Measurements from ENCODE around the gene MON1B.
"Not testable (repeated sequence)": the region's sequence is repeated elsewhere in the genome, so short reads cannot be mapped to it uniquely, and the experiment has no call there.

MON1B gene

GRCh38 chr16:77190478-77191258 lies at the start of gene MON1B:
Gene MON1B, plus strand, starts transcription at chr16:77191190. Its CDS starts 296 bp downstream, at chr16:77191486.
- Histone ChIP-seq H3K36me3 (ENCODE audit: control insufficient read depth in 5 of 5, insufficient read depth in 5 of 5, low read length in 5 of 5) (peaks cover 0 to 28% (median 25%) of the 10 kb centered on the region in 5 donors), H3K27me3 (ENCODE audit: control insufficient read depth in 5 of 5, insufficient read depth in 4 of 5, low read length in 5 of 5) (no peaks in the 10 kb centered on the region), H3K4me3 (ENCODE audit: low read depth in 1 of 5, low read length in 5 of 5) (peak within 1 kb of the TSS; percentile 95 to 99 (median 96)), H3K27ac (ENCODE audit: low read depth, low read length) (peak within 1 kb of the TSS; percentile 98), H3K4me1 (ENCODE audit: control insufficient read depth in 5 of 5, insufficient read depth in 5 of 5, low read length in 5 of 5) (peaks cover 0 to 28% (median 21%) of the 10 kb centered on the region in 5 donors), H3K9ac (ENCODE audit: low read length in 5 of 5) (peak within 1 kb of the TSS; percentile 56 to 91 (median 89)), H3K9me3 (ENCODE audit: control insufficient read depth in 5 of 5, low read length in 5 of 5) (no peaks in the 10 kb centered on the region)

- Histone ChIP-seq H3K9me3 (ENCODE audit: control insufficient read depth in 5 of 5, low read length in 5 of 5) (peaks cover 0 to 16% (median 4%) of the 10 kb centered on the region in 5 donors), H3K36me3 (ENCODE audit: control insufficient read depth in 5 of 5, insufficient read depth in 5 of 5, low read length in 5 of 5) (no peaks in the 10 kb centered on the region)
Measured at GRCh38 chr16:77143364-77143763, 47.6 kb upstream of the MON1B start.

GRCh38 chr16:77148121-77148520 lies 42.9 kb upstream of the MON1B start:
- Histone ChIP-seq H3K9ac (ENCODE audit: low read length in 5 of 5) (no peak overlapping the region), H3K9me3 (ENCODE audit: control insufficient read depth in 5 of 5, low read length in 5 of 5) (peaks cover 0 to 16% (median 4%) of the 10 kb centered on the region in 5 donors), H3K4me1 (ENCODE audit: control insufficient read depth in 5 of 5, insufficient read depth in 5 of 5, low read length in 5 of 5) (no peaks in the 10 kb centered on the region), H3K27ac (ENCODE audit: low read depth, low read length) (no peak overlapping the region), H3K4me3 (ENCODE audit: low read depth in 1 of 5, low read length in 5 of 5) (no peak overlapping the region), H3K27me3 (ENCODE audit: control insufficient read depth in 5 of 5, insufficient read depth in 4 of 5, low read length in 5 of 5) (peaks cover 0 to 3% (median 0%) of the 10 kb centered on the region in 5 donors), H3K36me3 (ENCODE audit: control insufficient read depth in 5 of 5, insufficient read depth in 5 of 5, low read length in 5 of 5) (no peaks in the 10 kb centered on the region)

More at GRCh38 chr16:77143364-77143763, 47.6 kb upstream of the MON1B start:
- H3K27ac ChIP-seq (ENCODE audit: low read depth, low read length), result no peak overlapping the region
- H3K4me3 ChIP-seq (ENCODE audit: low read depth in 1 of 5, low read length in 5 of 5), result no peak overlapping the region
- no peaks in the 10 kb centered on the region for H3K27me3 ChIP-seq (ENCODE audit: control insufficient read depth in 5 of 5, insufficient read depth in 4 of 5, low read length in 5 of 5)
- H3K4me1 ChIP-seq (ENCODE audit: control insufficient read depth in 5 of 5, insufficient read depth in 5 of 5, low read length in 5 of 5), result no peaks in the 10 kb centered on the region
- H3K9ac ChIP-seq (ENCODE audit: low read length in 5 of 5), result no peak overlapping the region

- Histone ChIP-seq H3K4me3 (ENCODE audit: low read depth in 1 of 5, low read length in 5 of 5) (no peak overlapping the region), H3K27ac (ENCODE audit: low read depth, low read length) (no peak overlapping the region), H3K4me1 (ENCODE audit: control insufficient read depth in 5 of 5, insufficient read depth in 5 of 5, low read length in 5 of 5) (peaks cover 0 to 3% (median 0%) of the 10 kb centered on the region in 5 donors), H3K27me3 (ENCODE audit: control insufficient read depth in 5 of 5, insufficient read depth in 4 of 5, low read length in 5 of 5) (peaks cover 0 to 3% (median 0%) of the 10 kb centered on the region in 5 donors), H3K9me3 (ENCODE audit: control insufficient read depth in 5 of 5, low read length in 5 of 5) (no peaks in the 10 kb centered on the region), H3K36me3 (ENCODE audit: control insufficient read depth in 5 of 5, insufficient read depth in 5 of 5, low read length in 5 of 5) (no peaks in the 10 kb centered on the region), H3K9ac (ENCODE audit: low read length in 5 of 5) (no peak overlapping the region)
Measured at GRCh38 chr16:77157346-77158058, 33.5 kb upstream of the MON1B start.

GRCh38 chr16:77158293-77158692 lies 32.7 kb upstream of the MON1B start:
- no peak overlapping the region for H3K27ac ChIP-seq (ENCODE audit: low read depth, low read length)
- no peak overlapping the region for H3K4me3 ChIP-seq (ENCODE audit: low read depth in 1 of 5, low read length in 5 of 5)
- H3K4me1 ChIP-seq (ENCODE audit: control insufficient read depth in 5 of 5, insufficient read depth in 5 of 5, low read length in 5 of 5), result peaks cover 0 to 3% (median 0%) of the 10 kb centered on the region in 5 donors
- H3K9ac ChIP-seq (ENCODE audit: low read length in 5 of 5), result no peak overlapping the region
- no peaks in the 10 kb centered on the region for H3K9me3 ChIP-seq (ENCODE audit: control insufficient read depth in 5 of 5, low read length in 5 of 5)
- no peaks in the 10 kb centered on the region for H3K36me3 ChIP-seq (ENCODE audit: control insufficient read depth in 5 of 5, insufficient read depth in 5 of 5, low read length in 5 of 5)
- peaks cover 0 to 3% (median 0%) of the 10 kb centered on the region in 5 donors for H3K27me3 ChIP-seq (ENCODE audit: control insufficient read depth in 5 of 5, insufficient read depth in 4 of 5, low read length in 5 of 5)

- Histone ChIP-seq H3K9ac (ENCODE audit: low read length in 5 of 5) (no peak overlapping the region), H3K36me3 (ENCODE audit: control insufficient read depth in 5 of 5, insufficient read depth in 5 of 5, low read length in 5 of 5) (no peaks in the 10 kb centered on the region), H3K9me3 (ENCODE audit: control insufficient read depth in 5 of 5, low read length in 5 of 5) (no peaks in the 10 kb centered on the region), H3K27ac (ENCODE audit: low read depth, low read length) (no peak overlapping the region), H3K4me3 (ENCODE audit: low read depth in 1 of 5, low read length in 5 of 5) (no peak overlapping the region), H3K27me3 (ENCODE audit: control insufficient read depth in 5 of 5, insufficient read depth in 4 of 5, low read length in 5 of 5) (peaks cover 0 to 9% (median 3%) of the 10 kb centered on the region in 5 donors), H3K4me1 (ENCODE audit: control insufficient read depth in 5 of 5, insufficient read depth in 5 of 5, low read length in 5 of 5) (no peaks in the 10 kb centered on the region)
Measured at GRCh38 chr16:77165006-77165405, 26.0 kb upstream of the MON1B start.

- not testable (repeated sequence) for H3K27ac ChIP-seq (ENCODE audit: low read depth, low read length); H3K36me3 ChIP-seq (ENCODE audit: control insufficient read depth in 5 of 5, insufficient read depth in 5 of 5, low read length in 5 of 5); H3K27me3 ChIP-seq (ENCODE audit: control insufficient read depth in 5 of 5, insufficient read depth in 4 of 5, low read length in 5 of 5); H3K4me1 ChIP-seq (ENCODE audit: control insufficient read depth in 5 of 5, insufficient read depth in 5 of 5, low read length in 5 of 5); H3K9me3 ChIP-seq (ENCODE audit: control insufficient read depth in 5 of 5, low read length in 5 of 5); H3K9ac ChIP-seq (ENCODE audit: low read length in 5 of 5); H3K4me3 ChIP-seq (ENCODE audit: low read depth in 1 of 5, low read length in 5 of 5)
Measured at GRCh38 chr16:77165536-77166236, 25.3 kb upstream of the MON1B start.

- Histone ChIP-seq H3K9ac (ENCODE audit: low read length in 5 of 5) (no peak overlapping the region), H3K27me3 (ENCODE audit: control insufficient read depth in 5 of 5, insufficient read depth in 4 of 5, low read length in 5 of 5) (peaks cover 0 to 9% (median 4%) of the 10 kb centered on the region in 5 donors), H3K9me3 (ENCODE audit: control insufficient read depth in 5 of 5, low read length in 5 of 5) (no peaks in the 10 kb centered on the region), H3K4me3 (ENCODE audit: low read depth in 1 of 5, low read length in 5 of 5) (no peak overlapping the region), H3K36me3 (ENCODE audit: control insufficient read depth in 5 of 5, insufficient read depth in 5 of 5, low read length in 5 of 5) (no peaks in the 10 kb centered on the region), H3K27ac (ENCODE audit: low read depth, low read length) (no peak overlapping the region), H3K4me1 (ENCODE audit: control insufficient read depth in 5 of 5, insufficient read depth in 5 of 5, low read length in 5 of 5) (no peaks in the 10 kb centered on the region)
Measured at GRCh38 chr16:77166726-77167125, 24.3 kb upstream of the MON1B start.

GRCh38 chr16:77168901-77169300 lies 22.1 kb upstream of the MON1B start:
- Histone ChIP-seq H3K4me3 (ENCODE audit: low read depth in 1 of 5, low read length in 5 of 5) (no peak overlapping the region), H3K27ac (ENCODE audit: low read depth, low read length) (no peak overlapping the region), H3K27me3 (ENCODE audit: control insufficient read depth in 5 of 5, insufficient read depth in 4 of 5, low read length in 5 of 5) (peaks cover 0 to 9% (median 4%) of the 10 kb centered on the region in 5 donors), H3K4me1 (ENCODE audit: control insufficient read depth in 5 of 5, insufficient read depth in 5 of 5, low read length in 5 of 5) (peaks cover 0 to 12% (median 0%) of the 10 kb centered on the region in 5 donors), H3K9ac (ENCODE audit: low read length in 5 of 5) (no peak overlapping the region), H3K9me3 (ENCODE audit: control insufficient read depth in 5 of 5, low read length in 5 of 5) (no peaks in the 10 kb centered on the region), H3K36me3 (ENCODE audit: control insufficient read depth in 5 of 5, insufficient read depth in 5 of 5, low read length in 5 of 5) (no peaks in the 10 kb centered on the region)

All from subcutaneous abdominal adipose tissue (tissue), 5 donors.